RCC 7860 (cell line): Measurements from ENCODE around the gene ATP11B.

ENCODE experiments used
- DNase-seq: peaks from one replicate; pipeline ENCODE4 v3.0.0-alpha.2; 2015; ENCODE audit warnings: low spot score
- FAIRE-seq: peaks from 2 replicates; lab custom pipeline; 2012; peaks lifted over from hg19 to GRCh38; lab: Jason Lieb, UNC

The ATP11B gene

DNA sequence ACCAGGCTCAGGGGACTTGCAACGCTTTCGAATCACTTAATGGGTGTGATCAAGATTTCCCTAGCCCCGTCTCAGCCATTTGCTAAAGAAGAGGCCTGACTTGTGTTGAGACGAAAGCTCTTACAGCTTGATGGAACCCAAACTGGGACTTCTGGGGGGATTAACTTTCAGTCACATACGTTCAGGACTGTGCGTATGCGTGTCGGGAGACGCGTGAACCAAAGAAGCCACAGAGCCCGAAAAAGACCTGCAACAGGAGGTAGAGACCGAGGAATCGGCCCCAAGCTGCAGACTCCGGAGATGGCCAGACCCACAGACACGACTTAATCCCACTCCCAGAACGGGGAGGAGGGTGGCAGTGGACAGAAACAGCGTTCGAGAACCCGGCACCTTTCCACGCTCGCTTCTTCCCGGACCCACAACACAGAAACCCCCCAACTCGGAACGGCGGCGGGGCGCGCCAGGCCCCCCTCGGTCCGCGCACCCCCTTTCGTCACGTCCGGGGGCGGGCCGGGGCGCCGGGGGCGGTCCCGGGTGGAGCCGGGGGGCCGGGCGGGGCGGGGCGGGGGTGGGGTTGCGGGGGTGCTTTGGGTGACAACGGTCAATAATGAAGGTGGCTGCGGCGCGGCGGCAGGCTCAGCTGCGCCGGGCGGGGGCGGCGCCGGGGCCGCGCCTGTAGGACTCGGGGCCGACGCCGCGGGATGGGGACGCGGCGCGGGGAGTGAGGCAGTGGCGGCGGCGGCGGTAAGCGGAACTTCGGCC lies at the start of gene ATP11B:
Gene ATP11B (plus strand): TSS at position 604 of the 762 bp plus-strand sequence. CDS start 256 bp downstream, outside the sequence.
- DNase-seq (peak; percentile 53), FAIRE-seq (no peak)

DNA sequence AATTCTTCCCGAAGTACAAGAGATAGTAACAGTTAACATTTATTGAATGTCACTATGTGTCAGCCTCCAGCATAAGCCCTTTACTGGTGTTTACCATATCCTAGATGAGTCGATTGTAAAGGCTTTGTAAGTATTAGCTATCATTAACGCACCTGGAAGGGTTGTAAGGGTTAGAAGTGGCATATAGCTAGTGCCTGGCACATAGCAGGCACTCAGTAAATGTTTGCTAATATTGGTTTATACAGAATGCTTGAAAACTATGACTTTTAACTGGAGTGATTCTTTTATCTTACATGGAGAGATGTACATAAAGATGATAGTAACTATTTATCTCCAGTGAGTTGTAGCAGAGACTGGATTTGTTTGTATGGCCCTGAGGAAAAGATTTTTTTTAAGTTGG lies 46.3 kb upstream of the ATP11B start:
- no peak for DNase-seq
- no peak for FAIRE-seq

DNA sequence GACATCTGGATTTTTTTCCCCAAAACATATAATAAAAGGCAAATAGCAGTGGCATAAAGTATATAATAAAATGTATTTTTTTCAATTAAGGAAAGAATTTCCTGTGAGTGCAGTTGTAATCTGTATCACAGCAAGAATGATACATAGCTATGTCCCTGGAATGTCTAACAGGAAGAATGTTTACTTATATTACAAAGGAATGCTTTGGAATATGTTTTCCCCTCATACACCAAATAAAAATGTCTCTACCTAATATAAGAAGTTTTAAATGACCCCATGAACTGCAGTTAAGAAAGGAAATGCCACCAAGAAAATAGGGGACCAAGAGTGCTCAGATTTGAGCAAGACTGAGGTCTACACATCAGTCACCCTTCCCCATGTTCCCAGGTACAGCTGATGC lies 38.0 kb upstream of the ATP11B start:
- no peak for FAIRE-seq
- no peak for DNase-seq

DNA sequence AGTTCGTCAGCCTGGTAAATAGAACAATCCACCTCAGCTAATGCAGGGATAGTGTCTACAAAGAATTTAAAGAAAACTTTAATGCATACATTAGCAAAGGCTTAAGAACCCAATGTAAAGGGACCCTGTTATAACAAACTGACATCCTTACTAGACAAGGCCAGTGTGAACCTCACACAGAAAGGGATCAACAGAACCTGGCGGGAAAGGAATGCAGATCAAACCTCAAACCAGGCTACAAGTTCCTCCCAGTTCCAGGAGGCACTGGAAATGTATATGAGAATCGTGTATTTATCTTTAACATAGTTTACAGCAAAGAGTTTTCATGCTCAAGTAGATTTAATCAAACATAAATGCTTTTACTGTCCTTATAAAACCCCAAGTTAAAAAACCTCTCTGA lies 37.6 kb upstream of the ATP11B start:
- no peak for DNase-seq
- FAIRE-seq: no peak

DNA sequence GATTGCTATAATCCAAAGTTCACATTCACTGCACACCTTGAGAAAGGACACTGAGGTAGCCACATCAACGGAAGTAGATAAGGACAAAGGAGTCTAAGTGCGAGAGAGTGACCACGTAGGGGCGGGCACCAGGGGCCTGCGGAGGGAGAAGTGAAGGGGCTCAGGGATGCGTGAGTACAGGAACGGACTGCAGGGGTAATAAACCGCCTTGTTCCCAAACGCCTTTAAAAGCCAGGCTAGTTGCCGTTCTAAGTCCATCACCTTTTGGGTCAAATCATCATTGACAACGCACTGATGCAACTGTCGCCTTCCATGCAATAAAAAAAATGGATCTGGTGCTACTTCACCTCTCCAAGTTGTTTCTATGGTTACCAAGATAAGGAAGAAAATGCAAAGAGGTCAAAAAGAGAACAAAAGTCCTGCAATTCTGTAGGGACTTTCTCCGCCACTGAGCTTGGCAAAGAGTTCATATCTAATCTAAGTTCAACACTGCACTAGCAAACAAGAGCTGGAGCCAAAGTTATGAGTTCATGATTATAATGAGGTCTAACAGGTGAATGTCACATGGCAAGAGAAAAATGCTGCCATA lies 32.6 kb upstream of the ATP11B start:
- no peak for FAIRE-seq
- no peak for DNase-seq

DNA sequence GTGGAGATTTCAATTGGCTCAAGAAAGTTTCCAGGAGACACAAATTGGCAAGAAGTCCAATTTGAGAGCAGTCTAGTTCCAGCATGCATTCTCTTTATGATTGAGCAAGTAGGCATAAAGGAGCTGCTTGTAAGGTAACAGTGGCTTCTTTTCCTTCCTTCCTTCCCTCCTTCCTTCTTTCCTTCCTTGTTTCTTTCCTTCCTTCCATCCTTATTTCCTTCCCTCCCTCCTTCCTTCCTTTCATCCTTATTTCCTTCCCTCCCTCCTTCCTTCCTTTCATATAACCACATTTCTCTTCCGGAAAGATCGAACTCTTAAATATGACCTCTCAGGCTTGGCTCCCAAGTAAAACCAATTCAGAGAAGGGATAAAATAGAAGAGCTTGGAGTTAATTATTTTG lies 29.4 kb upstream of the ATP11B start:
- no peak for FAIRE-seq
- DNase-seq: no peak

DNA sequence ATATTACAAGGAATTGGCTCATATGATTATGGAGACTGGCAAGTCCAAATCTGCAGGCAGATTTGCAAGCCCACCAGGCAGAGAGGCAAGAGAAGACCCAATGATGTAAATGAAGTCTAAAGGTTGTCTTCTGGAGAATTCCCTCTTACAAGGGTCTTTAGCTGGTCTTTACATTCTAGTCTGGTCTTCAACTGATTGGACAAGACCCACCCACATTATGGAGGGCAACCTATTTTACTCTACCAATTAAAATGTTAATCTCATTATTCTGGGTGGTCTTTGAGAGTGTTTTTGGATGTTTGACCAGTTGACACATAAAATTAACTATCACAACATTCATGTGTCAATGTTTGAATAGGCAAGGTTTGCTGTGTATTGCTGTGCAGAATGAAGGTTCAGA lies 28.0 kb upstream of the ATP11B start:
- no peak for FAIRE-seq
- DNase-seq: no peak

DNA sequence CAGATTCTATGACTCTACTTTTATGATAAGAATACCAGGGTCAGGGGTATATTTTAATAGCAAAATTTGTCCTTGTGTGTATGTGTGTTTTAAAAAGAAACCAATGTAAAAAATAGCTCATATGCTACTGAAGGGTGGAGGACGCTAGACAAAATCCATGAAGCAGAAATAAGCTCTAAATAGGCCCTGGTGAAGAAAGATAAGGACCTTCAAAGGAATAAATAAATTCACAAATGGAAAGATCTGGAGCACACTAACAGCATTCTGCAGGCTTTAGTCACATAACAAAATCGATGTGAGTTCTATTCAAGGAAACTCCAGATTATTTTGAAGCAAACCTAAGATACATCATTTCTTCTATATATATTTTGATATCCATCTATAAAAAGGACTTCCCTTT lies 27.2 kb upstream of the ATP11B start:
- DNase-seq (no peak), FAIRE-seq (no peak)

DNA sequence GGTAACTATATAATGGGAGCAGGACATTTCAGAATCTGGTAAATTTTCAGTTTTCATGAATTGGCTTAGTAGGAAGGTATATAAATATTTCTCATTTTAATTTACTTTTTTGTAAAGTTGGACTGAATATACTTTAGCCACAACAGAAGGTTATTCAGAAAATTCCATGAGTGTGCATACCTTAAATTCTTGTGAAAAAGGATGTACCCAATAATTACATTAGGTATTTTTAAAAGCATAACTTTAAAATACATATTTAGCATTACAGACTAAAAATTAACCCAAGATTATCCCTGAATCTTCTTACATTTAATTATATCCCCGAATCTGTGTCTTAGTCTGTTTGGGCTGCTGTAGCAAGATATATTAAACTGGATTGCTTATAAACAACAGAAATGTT lies 24.9 kb upstream of the ATP11B start:
- DNase-seq: no peak

DNA sequence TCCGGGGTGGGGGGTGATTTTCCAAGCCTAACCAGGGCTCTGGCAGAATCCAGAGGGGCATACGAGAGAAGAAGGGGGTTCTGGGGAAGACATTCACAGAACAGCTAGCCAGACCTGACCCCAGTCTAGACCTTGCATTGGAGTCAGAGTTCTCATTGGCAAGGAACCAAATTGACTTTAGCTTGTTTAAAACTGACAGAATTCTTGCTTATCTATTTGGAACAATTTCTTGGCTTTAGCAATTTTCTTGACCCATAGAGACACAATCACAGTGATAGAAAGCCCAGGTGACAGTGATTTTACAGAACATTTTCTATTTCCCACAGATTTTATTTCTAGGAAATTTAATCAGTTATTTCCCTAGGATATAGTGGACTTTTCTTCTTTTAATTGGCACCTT lies 23.6 kb upstream of the ATP11B start:
- no peak for FAIRE-seq
- no peak for DNase-seq

More for the DNA sequence above, 24.9 kb upstream of the ATP11B start:
- FAIRE-seq: no peak

DNA sequence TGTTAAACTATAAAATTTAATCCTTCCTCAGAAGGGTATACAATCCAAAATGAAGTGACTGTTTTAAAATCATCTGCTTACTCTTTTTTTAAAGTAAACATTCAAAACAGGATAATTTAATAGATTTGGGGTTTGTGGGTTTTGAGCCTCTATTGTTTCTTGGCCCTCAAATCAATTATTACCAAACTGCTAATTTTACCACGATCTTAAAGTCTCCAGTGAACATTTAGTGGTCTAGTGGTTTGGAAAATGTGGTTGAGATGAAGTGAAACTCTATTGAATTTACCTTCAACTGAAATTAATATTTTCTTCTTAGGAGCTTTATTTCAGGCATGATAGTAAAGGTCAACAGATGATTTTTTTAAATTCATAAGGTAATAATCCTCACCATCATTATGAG lies 11.2 kb upstream of the ATP11B start:
- DNase-seq: no peak
- no peak for FAIRE-seq

DNA sequence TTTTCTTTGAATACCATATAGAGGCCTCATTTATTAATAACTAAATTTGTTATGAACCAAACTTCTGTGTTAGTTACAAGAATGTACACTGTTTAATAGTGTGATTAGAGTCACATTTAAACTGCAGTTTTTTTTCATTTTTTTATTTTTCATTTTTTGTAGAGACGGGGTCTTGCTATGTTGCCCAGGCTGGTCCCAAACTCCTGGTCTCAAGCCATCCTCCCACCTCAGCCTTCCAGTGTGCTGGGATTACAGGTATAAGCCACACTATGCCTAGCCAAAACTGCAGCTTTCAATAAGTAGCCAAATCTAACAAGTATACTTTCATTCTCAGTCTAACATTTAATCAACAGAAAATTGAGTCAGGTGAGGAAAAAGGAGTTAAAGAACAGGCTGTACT lies 10.2 kb upstream of the ATP11B start:
- DNase-seq (no peak), FAIRE-seq (no peak)

DNA sequence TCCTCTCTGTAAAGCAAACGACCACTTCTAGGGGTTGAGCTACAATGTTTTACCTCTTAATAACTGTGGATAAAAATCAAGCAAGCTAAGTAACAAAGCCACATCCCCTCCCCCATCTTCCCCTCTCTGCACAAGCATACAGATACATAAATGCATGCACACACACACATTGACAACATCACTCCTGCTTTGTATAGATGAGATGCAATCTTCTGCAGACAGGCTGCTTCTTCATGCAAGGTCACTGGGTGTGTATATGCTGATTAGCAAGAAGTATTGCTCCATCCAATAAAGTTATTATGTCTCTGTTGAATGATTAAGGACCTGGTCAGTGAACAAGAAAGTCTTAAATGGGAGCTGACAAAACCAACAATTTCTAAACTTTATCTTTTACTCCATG lies 8.8 kb upstream of the ATP11B start:
- no peak for DNase-seq
- FAIRE-seq: no peak

DNA sequence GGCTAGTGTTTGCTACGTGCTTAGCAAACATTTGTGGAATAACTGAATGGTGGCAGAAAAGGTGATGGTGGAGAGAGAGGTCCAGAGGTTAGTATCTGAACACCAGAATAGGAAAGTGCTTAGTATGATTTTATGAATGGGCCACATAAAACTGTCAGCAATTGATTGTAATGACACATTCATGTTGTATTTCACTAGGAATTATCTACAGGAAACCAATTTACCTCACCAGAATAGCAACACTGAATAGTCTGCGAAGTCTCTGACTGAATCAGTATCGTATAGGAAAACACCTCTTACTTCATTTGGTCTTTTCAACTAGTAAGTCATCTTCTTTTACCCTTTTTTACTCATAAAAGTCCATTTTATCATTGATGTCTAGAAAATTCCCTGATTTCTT lies 8.2 kb upstream of the ATP11B start:
- FAIRE-seq (no peak), DNase-seq (no peak)

DNA sequence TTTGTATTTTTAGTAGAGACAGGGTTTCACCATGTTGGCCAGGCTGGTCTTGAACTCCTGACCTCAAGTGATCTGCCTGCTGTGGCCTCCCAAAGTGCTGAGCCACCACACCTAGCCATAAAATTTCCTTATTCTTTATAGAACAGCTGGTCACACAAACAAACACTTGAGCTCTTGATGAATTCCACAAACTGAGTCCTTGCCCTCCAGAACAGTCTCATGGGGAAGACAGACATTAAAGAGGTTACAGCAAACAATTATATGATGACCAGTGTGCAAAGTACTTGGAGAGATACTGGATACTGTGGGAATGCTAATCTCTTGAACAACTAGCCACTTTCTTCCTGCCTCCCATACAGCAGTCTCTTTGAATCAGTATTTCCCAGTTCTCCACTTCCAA lies 7.5 kb upstream of the ATP11B start:
- no peak for FAIRE-seq
- DNase-seq: no peak

DNA sequence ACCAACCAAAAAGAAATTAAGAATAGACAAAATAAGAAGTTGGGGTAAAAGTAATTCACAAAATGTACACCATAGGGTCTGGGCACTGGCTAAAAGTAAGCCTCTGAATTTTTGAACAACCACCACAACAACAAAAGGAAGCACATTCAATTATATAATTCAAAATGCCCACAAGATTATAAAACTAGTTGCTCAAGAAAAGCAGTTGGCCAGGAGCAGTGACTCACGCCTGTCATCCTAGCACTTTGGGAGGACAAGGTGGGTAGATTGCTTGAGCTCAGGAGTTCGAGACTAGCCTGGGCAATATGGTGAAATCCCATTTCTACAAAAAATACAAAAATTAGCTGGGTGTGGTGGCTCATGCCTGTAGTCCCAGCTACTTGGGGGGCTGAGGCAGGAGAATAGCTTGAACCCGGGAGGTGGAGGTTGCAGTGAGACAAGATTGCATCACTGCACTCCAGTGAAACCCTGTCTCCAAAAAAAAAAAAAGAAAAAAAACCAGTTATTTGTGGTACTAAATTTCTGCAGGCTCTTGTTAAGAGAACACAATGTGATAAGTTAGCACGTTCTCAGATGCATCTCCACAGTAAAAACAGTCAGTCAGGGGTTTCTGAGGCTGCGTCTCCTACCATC lies 6.6 kb upstream of the ATP11B start:
- no peak for FAIRE-seq
- no peak for DNase-seq

DNA sequence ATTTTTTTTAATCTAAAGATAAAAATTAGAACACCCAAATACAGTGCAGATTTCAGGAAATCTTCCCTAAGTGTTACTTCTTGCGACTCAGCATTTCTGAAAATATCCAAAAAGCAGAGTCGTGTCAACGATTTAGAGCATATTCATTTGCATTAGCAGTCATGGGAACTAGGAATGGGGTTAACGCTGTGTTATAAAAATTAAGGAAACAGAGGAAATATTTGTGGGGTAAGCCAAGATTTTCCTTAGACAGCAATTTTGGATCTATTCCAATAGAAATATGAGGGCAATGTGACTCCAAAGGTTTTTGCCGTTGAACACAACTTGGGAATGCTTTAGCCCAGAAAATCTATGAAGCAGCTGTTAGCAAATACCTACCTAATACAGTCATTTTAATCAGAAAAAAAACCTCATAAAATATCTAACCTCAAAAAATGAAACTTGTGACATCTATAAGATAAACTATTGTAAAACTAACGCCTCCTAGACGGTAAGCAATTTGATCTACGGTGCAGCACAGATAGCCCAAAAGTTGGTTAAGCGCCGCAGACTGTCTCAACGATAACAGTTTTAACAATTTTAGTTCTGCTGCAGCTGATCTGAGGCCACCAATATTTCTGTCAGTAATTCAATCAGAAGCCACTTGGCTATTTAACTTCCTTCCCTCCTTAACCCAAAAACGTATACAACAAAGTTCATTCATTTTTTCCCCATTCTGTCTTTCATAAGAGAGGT lies 5.8 kb upstream of the ATP11B start:
- FAIRE-seq (no peak), DNase-seq (no peak)

DNA sequence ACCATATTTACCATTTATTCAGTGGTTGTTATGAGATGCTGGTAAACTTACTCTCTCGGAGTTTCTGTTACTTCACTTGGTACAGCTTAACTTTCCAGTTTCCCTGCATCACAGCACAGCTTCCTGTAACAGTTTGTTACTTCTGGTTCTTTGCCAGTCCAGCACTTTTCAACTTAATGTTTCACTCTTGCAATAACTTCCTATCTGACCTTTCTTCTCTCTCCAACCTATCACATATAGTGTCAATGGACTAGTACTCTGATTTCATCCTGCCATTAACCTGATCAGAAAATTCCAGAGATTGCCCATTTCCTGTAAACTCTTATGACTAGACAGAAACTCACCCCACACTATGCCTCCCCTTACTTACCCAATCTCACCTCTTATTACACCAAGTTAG lies 3.9 kb upstream of the ATP11B start:
- FAIRE-seq (no peak), DNase-seq (no peak)

DNA sequence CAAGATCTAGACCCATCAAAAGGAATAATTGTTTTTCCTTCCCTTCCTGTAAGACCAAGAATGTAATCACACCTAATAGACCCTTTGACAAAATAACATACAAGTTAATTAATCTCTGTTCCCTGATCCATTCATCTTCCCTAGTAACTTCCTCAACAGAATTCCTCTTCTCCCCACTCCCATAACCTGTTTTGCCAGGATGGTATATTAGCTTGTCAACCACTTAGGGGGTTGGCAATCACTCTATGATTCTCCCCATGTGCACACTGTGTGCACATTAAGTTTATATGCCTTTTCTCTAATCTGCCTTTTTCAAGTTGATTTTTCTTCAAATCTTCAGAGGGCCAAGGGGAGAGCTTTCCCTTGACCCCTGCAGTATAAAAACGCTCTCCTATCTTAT lies 2.7 kb upstream of the ATP11B start:
- FAIRE-seq (no peak), DNase-seq (no peak)

DNA sequence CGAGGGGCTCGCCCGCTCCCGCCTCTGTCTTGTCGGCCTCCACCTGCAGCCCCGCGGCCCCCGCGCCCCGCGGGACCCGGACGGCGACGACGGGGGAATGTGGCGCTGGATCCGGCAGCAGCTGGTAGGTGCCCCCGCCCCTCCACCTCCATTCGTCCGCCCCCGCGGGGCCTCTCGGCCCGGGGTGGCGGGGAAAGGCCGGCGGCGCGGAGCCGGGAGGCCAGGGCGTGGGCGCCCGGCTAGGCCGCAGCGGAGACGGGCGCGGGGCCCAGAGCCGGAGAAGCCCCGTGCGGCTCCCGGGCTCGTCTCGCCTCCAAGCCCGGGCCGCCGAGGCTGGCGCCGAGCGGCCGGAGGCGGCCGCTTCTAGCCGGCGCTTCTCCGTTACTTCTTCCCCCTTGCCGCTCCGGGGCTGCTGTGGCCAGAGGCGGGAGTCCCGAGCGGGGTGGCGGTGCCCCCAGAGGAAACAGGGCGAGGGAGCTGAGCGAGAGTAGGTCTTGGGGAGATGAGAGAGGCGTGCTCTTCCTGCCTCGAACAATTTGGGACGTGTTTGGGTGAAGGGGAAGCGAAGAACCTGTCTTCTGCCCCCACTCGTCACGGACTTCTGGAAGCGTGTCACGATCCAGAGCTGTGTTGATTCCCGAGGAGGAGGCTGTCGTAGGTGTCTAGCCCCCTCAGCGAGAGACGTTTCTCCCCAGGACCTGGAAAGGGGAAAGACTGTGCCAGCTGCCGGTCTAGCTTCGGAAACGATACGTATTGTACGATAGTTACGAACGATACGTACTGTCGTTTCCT lies 555 bp downstream of the ATP11B start:
- peak; percentile 14 for DNase-seq
- no peak for FAIRE-seq
